NCI-H1048 (cell line): ENCODE measurements around the gene ITIH5.

Source experiments
- DNase-seq: peaks from one replicate; lab custom pipeline; 2025; lab: John Stamatoyannopoulos, UW

ITIH5 gene

GRCh38 chr10:7518693-7519092 is 148.1 kb downstream of the ITIH5 start:
- DNase-seq = no peak

DNA sequence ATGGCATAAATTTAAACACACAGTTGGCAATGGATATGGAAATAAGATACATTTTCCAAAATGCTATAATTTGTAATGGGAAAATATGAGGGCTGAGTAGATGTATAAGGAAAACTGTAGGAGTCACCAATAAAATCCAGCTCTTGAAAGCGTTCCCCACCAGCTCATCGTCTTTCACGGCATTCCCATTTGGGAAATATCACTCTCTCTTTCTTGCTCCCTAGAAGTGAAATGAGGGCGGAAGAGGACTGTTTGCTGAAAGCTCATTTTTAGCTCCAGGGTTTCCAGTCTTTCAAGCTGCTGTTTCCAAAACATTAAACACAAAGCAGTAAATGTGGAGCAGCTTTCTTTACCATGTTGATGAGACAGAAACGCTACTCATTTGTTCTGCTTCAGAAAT is 151.3 kb downstream of the ITIH5 start:
- DNase-seq = no peak

- no peak for DNase-seq
These were observed 152.8 kb downstream of the ITIH5 start for GRCh38 chr10:7513936-7514335.

GRCh38 chr10:7513455-7513854 is 153.3 kb downstream of the ITIH5 start:
- no peak for DNase-seq

GRCh38 chr10:7512487-7512886 is 154.3 kb downstream of the ITIH5 start:
- DNase-seq = no peak

GRCh38 chr10:7511612-7512011 is 155.2 kb downstream of the ITIH5 start:
- no peak for DNase-seq
